ENCODE data around the gene HDAC6.
"Not testable (repeated sequence)": the region's sequence is repeated elsewhere in the genome, so short reads cannot be mapped to it uniquely, and the experiment has no call there.

Gene HDAC6

DNA sequence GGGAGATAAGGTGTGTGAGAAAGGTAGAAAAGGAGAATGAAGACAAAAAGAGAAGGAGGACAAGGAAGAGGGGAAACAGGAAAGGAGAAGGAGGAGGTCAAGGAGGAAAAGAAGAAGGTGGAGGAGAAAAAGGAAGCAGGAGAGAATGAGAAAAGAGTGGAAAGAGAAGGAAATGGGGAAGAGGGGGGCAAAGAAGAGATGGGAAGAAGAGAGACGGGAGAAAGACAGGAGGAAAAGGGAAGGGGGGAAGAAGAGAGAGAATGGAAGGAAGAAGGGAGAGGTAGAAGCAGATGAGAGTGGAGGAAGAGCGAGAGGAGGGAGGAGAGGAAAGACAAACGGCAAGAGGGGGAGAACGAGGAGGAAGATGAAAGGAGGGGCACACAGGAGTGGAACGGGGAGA is 11.4 kb upstream of the HDAC6 start:
- DNase-seq: no peak

DNA sequence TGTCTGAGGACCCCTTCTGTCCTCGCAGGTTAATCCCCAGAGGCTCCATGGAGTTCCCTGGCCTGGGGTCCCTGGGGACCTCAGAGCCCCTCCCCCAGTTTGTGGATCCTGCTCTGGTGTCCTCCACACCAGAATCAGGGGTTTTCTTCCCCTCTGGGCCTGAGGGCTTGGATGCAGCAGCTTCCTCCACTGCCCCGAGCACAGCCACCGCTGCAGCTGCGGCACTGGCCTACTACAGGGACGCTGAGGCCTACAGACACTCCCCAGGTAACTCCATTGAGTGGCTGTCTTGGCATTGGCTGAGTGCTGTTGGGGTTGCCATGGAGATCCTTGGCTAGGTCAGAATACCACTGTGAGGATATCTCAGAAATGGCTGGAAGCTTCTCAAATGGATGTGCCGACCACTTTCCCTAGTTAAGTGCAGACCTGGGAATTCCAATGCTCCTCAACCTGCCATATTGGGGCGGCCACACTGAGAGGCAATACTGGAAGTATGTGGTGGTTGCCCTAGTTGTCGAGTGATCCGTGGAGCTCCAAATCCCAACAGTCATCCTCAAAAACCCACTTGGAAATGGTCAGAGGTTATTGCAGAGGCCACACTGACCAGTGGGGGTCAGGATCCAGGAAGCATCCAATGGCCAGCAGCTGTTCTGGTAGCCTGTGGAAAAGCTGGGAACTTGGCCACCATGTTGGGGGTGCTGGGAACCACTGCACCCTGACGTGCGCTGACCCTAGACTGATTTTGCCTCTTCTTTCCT is 10.6 kb upstream of the HDAC6 start:
- no peak for DNase-seq

DNA sequence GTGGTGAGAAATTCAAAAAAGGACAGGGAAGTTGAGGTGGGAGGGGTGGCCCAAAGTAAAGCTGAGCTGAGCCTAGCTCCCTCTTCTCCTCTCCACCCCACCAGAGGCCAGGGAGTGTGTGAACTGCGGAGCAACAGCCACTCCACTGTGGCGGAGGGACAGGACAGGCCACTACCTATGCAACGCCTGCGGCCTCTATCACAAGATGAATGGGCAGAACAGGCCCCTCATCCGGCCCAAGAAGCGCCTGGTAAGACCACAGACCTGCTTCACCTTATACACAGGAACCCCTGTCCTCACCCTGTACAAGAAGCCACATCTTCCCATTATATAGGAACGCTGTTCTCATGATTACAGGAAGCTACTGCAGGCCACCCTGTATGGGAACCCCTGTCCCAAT is 9.6 kb upstream of the HDAC6 start:
- DNase-seq: no peak

DNA sequence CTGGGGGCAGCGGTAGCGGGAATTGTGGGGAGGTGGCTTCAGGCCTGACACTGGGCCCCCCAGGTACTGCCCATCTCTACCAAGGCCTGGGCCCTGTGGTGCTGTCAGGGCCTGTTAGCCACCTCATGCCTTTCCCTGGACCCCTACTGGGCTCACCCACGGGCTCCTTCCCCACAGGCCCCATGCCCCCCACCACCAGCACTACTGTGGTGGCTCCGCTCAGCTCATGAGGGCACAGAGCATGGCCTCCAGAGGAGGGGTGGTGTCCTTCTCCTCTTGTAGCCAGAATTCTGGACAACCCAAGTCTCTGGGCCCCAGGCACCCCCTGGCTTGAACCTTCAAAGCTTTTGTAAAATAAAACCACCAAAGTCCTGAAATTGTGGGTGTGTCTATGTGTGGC is 7.9 kb upstream of the HDAC6 start:
- DNase-seq: no peak

DNA sequence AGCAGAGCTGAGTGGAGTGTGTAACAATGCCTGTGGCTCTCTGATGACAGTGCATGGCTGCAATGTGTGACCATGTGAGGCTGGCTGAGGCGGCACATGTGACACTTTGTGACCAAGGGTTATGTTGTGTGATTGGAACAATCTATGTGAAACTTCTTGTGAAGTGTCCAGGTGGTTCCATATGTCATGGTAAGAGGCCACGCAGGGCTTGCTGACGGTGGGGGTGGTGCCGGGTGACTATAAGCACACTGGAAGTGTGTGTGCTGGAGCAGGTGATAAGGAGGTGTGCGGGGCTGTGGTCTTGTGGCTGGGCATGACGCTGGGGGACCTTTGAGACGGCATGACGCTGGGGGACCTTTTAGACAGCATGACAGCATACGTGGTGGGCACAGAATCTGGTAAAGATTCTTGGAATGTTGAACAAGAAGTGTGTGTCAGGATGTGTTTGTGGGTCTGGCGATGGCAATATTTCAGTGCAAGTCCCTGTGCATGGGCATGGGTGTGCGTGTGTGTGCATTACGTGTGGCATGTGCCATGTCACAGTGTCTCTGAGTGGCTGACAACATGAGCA is 7.4 kb upstream of the HDAC6 start:
- no peak for DNase-seq

DNA sequence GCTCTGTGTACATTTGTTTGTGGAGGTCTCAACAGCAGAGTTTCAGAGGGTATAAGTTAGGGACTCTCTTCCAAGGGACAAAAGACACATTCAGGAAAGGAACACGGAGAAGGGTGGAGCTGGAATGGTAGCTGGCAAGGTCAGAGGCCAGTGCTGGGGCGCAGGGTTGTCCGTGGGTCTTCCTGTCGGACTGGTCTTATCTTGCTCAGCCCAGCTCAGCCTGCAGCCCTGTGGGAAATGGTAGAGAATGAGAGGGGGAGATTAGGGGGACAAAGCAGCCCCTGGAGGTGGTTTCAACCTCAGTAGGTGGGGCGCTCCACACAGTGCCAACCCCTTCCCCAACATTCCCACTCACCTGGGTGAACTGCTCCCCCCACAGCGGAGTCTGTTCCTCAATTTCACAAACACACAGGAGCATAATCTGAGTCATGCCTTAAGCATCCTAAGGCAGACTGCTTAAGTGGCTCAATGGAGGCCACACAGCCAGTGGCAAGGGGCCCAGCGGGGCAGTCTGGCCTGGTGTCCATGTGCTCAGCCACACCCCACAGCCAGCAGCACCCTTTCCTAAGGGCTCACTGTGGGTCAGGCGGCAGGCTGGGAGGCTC is 6.9 kb upstream of the HDAC6 start:
- DNase-seq: no peak

DNA sequence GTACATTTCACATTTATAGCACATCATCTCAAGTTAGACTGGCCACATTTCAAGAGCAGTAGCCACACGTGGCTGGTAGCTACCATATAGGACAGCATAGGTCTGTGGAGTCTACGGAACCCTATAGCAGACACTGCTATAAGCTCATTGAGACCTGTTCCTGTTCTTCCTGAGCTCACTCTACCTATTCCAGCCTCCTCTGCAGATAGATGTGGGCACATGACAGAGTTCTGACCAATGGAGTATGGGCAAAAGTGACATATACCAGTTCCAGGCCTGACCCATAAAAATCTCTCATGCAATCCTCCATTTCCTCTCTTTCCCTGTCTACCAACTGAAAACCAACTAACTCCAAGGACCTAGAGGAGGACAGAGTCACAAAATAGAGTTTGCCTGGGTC is 3.5 kb upstream of the HDAC6 start:
- DNase-seq: no peak

DNA sequence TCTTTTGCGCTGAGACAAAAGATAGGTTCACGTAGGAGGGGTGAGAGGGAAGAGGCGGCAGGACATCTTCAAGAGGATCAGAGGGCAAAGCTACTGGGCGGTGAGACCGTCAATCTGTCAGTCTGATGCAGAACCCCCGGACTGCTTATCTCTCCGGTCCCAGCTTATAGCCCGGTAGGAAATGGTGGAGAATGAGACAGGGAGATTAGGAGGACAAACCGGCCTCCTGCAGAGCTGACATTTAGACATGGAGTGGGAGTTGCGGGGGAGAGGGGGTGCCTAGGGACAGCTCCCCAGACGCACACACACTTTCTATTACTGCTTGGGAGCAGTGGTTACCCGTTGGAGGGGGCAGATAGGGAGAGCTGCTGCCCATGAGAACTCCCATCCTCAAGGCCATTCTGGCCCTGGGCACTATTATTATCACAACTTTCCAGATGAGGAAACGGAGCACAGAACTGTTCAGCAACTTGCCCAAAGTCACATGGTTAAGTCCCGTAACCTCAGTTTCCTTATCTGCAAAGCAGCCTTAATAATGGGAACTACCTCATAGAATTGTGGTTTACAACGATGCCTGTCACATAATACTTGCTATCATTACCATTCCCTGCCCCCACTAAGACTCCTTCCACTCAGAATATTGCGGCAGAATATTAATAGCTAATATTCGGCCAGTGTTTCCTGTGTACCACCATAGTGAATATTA is 1.1 kb upstream of the HDAC6 start:
- no peak for DNase-seq

DNA sequence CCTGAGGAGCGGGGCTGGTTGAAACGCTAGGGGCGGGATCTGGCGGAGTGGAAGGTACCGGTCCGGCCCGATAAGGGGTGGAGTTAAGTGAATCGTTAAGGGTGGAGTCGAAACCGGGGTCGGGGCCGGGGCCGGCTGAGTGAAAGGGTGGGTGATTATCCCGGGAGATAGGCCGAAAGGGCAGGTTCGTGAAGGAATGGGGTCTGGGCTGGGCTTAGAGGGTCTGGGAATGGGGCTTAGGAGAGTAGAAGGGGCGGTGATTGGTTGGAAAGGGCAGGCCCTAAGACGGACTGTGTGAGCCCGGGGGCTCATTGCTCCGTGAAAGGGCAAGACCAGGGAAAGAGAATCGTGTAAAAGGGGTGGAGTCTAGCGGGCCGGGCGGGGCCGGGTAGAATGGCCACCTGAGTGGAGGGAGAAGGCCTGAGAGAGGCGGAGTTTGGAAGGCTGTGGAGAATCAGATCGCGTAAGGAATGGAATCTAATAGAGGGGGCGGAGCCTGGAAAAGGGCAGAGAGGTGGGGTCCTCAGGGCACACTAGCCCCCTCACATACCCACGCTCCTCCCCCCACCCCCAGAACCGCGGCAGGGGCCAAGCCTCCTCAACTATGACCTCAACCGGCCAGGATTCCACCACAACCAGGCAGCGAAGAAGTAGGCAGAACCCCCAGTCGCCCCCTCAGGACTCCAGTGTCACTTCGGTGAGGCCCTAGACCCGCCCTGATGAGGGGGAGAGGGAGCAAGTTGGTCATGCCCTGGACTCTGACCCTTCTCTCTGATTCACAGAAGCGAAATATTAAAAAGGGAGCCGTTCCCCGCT is 430 bp downstream of the HDAC6 start:
- DNase-seq: no peak

DNA sequence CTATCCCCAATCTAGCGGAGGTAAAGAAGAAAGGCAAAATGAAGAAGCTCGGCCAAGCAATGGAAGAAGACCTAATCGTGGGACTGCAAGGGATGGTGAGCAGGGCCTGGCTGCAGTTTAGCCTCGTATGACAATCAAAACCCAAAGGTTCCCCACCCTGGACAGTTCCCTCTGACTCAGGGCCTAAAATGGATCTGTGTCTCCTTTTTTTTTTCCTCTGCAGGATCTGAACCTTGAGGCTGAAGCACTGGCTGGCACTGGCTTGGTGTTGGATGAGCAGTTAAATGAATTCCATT is 986 bp downstream of the HDAC6 start:
- no peak for DNase-seq

DNA sequence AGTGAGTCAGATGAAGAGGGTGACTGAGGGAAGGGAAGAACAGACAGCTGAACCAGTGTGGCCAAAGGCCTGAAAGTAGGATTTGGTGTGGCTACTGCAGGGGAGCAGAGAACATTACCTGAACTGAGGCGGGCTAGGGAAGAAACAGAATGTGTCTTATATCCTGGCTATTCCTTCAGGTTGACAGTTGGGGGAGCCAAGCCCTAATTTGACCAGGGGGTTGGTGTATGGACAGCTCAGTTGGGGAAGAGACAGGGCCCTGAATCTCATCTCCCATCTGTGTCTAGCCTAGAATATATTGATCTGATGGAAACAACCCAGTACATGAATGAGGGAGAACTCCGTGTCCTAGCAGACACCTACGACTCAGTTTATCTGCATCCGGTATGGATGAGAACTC is 4.2 kb downstream of the HDAC6 start:
- no peak for DNase-seq

DNA sequence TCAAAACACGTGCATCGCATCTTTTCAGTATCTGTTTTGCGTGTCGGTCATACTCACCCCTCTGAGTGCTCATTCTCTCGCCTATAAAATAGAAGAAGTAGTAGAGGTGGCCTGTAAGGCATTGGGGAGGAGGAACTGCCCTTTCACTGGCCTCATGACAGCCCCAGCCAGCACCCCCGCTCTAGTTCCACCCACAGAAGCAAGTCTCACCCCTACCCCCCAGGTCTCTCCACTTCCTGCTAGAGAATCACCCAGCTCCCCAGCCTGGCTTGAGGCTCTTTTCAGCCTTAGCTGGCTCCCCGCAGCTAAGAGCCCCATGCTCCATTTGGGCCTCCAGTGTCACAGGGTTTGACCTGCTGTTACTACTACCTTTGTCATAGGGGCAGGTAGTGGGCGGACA is 11.8 kb downstream of the HDAC6 start:
- peak; percentile 2 for DNase-seq

DNA sequence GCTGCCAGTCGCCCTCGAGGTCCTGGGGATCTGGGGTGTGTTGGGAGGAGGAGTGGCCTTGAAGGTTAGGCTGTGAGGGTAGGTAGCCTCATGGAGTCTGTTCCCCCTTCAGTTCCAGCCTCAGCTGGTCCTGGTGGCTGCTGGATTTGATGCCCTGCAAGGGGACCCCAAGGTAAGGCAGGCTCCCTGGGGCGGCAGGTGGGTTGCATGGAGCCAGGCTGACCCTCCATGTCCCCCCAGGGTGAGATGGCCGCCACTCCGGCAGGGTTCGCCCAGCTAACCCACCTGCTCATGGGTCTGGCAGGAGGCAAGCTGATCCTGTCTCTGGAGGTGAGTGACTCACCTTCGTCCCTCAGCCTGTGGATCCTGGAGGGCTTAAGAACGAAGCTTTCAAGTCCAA is 12.9 kb downstream of the HDAC6 start:
- DNase-seq: no peak

DNA sequence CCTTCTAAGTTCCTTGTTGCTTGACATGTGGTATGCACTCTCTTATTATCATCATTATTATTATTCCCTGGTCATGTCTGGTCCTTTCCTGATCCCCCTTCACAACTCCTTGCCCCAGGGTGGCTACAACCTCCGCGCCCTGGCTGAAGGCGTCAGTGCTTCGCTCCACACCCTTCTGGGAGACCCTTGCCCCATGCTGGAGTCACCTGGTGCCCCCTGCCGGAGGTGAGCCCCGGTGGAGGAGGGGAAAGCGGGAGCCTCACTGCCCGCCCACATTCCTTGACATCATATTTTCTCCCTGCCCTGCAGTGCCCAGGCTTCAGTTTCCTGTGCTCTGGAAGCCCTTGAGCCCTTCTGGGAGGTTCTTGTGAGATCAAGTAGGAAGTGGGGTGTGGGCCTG is 13.4 kb downstream of the HDAC6 start:
- DNase-seq: peak; percentile 11

DNA sequence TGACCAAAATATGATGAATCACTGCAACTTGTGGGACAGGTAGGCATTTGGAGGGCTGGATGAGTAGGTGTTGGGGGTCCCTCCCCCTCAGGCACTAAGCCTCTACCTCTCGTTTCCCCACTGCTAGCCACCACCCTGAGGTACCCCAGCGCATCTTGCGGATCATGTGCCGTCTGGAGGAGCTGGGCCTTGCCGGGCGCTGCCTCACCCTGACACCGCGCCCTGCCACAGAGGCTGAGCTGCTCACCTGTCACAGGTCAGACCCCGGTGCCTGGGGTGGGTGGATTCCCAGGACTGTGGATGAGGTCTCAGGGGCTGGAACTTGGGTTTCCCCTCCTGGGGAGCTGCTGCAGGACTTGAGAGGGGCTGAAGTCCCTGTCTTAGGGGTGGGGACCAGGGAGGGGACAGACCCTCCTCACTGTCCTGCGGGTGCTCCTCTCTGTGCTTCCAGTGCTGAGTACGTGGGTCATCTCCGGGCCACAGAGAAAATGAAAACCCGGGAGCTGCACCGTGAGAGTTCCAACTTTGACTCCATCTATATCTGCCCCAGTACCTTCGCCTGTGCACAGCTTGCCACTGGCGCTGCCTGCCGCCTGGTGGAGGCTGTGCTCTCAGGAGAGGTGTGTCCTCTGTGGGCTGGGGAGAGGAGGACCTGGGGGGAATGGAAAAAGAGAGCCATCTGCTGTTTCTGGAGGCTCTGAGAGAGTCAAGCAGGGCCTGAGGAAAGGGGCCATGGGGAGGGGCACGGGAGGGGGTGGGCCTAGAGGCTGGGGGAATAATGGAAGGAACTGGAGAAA is 14.3 kb downstream of the HDAC6 start:
- DNase-seq: peak; percentile 9

DNA sequence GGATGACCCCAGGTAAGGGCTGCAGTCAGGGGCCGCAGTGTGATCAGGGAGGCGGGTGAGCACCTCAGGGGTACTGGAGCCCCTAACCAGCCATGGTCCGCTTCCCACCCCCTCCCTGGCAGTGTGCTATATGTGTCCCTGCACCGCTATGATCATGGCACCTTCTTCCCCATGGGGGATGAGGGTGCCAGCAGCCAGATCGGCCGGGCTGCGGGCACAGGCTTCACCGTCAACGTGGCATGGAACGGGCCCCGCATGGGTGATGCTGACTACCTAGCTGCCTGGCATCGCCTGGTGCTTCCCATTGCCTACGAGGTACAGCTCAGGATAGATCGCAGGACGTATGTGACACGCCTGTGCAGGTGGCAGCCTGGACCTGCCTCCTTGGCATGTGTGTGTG is 16.2 kb downstream of the HDAC6 start:
- no peak for DNase-seq

DNA sequence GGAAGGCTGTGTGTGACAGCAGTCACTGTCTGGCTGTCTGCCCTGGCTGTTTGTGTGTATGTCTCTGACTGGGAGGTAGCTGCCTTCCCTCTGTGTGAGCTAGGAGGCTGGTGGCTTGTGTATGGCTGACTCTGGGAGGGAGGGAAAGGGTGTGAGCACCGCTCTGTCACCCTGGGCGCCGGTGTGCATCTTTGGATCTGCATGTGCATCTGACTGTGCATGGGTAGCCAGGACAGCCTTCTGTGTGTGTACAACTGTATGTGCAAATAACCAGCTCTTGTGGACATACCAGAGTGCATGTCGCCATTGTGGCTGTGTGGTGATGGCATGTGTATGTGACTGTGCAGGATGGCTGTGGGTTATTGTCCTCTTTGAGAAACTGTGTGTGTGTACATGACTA is 17.0 kb downstream of the HDAC6 start:
- no peak for DNase-seq

DNA sequence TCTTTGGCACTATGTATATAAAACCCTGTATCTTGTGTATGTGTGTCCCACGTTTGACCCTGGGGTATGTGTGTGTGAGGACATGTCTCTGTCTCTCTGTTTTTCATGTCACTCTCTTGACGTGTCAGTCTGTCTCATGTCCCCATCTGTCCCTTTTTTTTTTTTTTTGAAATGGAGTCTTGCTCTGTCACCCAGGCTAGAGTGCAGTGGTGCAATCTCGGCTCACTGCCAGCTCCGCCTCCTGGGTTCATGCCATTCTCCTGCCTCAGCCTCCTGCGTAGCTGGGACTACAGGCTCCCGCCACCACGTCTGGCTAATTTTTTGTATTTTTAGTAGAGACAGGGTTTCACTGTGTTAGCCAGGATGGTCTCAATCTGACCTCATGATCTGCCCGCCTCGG is 17.5 kb downstream of the HDAC6 start:
- not testable (repeated sequence) for DNase-seq

DNA sequence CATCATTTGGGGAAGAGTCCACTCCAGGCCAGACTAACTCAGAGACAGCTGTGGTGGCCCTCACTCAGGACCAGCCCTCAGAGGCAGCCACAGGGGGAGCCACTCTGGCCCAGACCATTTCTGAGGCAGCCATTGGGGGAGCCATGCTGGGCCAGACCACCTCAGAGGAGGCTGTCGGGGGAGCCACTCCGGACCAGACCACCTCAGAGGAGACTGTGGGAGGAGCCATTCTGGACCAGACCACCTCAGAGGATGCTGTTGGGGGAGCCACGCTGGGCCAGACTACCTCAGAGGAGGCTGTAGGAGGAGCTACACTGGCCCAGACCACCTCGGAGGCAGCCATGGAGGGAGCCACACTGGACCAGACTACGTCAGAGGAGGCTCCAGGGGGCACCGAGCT is 21.2 kb downstream of the HDAC6 start:
- no peak for DNase-seq

DNA sequence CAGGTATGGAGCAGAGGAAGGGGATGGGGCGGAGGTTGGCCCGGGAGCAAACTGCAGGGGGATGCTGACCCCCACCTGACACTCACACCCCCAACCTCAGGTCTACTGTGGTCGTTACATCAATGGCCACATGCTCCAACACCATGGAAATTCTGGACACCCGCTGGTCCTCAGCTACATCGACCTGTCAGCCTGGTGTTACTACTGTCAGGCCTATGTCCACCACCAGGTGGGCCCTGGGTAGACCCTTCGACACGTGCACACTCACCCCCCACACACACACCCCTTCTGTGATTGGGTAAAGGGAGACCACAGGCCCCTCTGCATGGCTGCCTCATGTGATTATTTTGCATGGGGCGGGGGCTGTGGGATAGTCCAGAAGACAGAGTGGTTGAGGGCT is 22.2 kb downstream of the HDAC6 start:
- no peak for DNase-seq

DNA sequence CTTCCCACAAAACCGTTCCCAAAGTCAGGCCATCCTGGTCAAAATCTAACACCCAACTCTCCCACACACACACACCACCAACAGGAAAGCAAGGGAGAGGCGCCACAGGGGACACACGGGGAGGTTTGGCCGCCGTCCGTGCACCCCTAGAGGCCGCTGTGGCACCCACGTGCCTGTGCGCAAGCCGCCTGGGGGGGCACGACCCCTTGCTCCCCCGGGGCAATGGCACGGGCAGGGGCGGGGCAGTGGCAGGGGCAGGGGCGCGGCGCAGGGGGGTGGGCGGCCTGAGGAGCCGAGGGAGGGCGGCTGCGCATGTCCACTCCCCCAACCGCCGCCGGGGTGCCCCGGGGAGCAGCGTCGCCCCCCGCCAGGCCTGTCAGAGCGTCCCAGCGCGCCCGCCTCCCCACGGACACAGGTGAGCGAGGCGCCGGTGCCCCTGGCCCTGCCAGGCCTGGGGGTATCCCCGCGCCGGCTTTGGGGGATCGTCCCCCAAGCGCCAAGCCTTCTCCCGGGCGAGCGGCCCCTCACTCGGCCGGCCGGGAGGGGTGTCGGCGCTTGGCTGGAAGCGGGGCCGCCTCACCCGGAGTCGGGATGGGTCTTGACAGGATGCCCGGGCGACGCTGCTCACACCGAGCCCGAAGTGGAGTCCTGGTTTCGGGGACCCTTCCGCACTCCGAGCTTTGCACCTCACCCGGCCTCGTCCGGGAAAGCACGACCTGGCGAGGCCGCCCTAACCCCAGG is 24.4 kb downstream of the HDAC6 start, which contains the start of gene ERAS:
Gene ERAS (plus strand): TSS at position 379 of the 741 bp plus-strand sequence. CDS start 2,611 bp downstream, outside the sequence.
- DNase-seq: peak; percentile 36

Data from activated T-cell treated with anti-CD3 and anti-CD28 coated beads, Interleukin-2, amount 50 U/mL, for 1 hour (primary cell).